Liver (tissue), 3 donors: ENCODE results near the gene TRPM2.

Experiments used
- ATF3 ChIP-seq: IDR thresholded peaks from 2 replicates; pipeline ENCODE4 v1.6.1; 2016; ENCODE audit warnings: antibody characterized with exemption
- CTCF ChIP-seq: fragments of 150-350 bp; IDR thresholded peaks from 2 replicates; pipeline ENCODE4 v1.5.1; 2017; ENCODE audit warnings: improper control_type of control experiment, low read depth, low read length; ENCODE audit not compliant: missing input control
- FOXA1 ChIP-seq: IDR thresholded peaks from 2 replicates; pipeline ENCODE4 v1.6.1; 2016; ENCODE audit warnings: antibody characterized with exemption
- GABPA ChIP-seq, 2 donors: IDR thresholded peaks in 1 of 2; conservative IDR thresholded peaks in 1 of 2; 2 replicates each; pipeline ENCODE4 v1.6.1; 2016; ENCODE audit warnings: antibody characterized with exemption in 2 of 2, mild to moderate bottlenecking in 1 of 2, moderate library complexity in 1 of 2
- HNF4G ChIP-seq: IDR thresholded peaks from 2 replicates; pipeline ENCODE4 v1.6.1; 2016; ENCODE audit warnings: antibody characterized with exemption
- JUND ChIP-seq, 2 donors: IDR thresholded peaks; 2 replicates each; pipeline ENCODE4 v1.6.1; 2016; ENCODE audit warnings: antibody characterized with exemption in 2 of 2
- MAX ChIP-seq: IDR thresholded peaks from 2 replicates; pipeline ENCODE4 v1.6.1; 2016; ENCODE audit warnings: antibody characterized with exemption
- NR2F2 ChIP-seq: IDR thresholded peaks from 2 replicates; pipeline ENCODE4 v1.6.1; 2016; ENCODE audit warnings: antibody characterized with exemption
- RAD21 ChIP-seq, 2 donors: IDR thresholded peaks; 2 replicates each; pipeline ENCODE4 v1.6.1; 2016; ENCODE audit warnings: antibody characterized with exemption in 2 of 2, mild to moderate bottlenecking in 2 of 2
- REST ChIP-seq: IDR thresholded peaks from 2 replicates; pipeline ENCODE4 v1.6.1; 2016; ENCODE audit warnings: antibody characterized with exemption, mild to moderate bottlenecking
- SP1 ChIP-seq: IDR thresholded peaks from 2 replicates; pipeline ENCODE4 v1.6.1; 2018; ENCODE audit warnings: antibody characterized with exemption, mild to moderate bottlenecking
- TAF1 ChIP-seq: conservative IDR thresholded peaks from 2 replicates; pipeline ENCODE4 v1.6.1; 2016; ENCODE audit warnings: antibody characterized with exemption, mild to moderate bottlenecking
- YY1 ChIP-seq: IDR thresholded peaks from 2 replicates; pipeline ENCODE4 v1.6.1; 2016; ENCODE audit warnings: antibody characterized with exemption, mild to moderate bottlenecking
- ZBTB33 ChIP-seq: IDR thresholded peaks from 2 replicates; pipeline ENCODE4 v1.6.1; 2016; ENCODE audit warnings: antibody characterized with exemption
- donor health status: healthy.
- donor health status: healthy.

- TF ChIP-seq TAF1: no peak
- TF ChIP-seq CTCF: no peak
- TF ChIP-seq YY1: no peak
- TF ChIP-seq REST: no peak
- no peak for TF ChIP-seq GABPA (IDR thresholded peaks at IDR 0.05 in 1 of 2, conservative IDR thresholded peaks at IDR 0.05 in 1 of 2)
- TF ChIP-seq RAD21 (IDR thresholded peaks at IDR 0.05): no peak
- no peak for TF ChIP-seq JUND (IDR thresholded peaks at IDR 0.05)
- no peak for TF ChIP-seq SP1
- no peak for TF ChIP-seq HNF4G
- TF ChIP-seq ATF3: no peak
- no peak for TF ChIP-seq MAX
- TF ChIP-seq NR2F2: no peak
- TF ChIP-seq FOXA1: no peak
- no peak for TF ChIP-seq ZBTB33
Measured at GRCh38 chr21:44463724-44464123, 110.3 kb downstream of the TRPM2 start.
